Gastrocnemius medialis (tissue), 4 donors: ENCODE data around the gene CCR9.

Experiments used
- CTCF ChIP-seq, 5 experiments: fragments of 450-650 bp in 3 of 5; fragments of 200-600 bp in 2 of 5; sonication (generic) in 2 of 5; IDR thresholded peaks in 4 of 5; conservative IDR thresholded peaks in 1 of 5; 1 replicate in 4 of 5; 2 replicates in 1 of 5; pipeline ENCODE4 v1.5.1; 2016 to 2019; ENCODE audit warnings: antibody characterized with exemption in 5 of 5, mild to moderate bottlenecking in 3 of 5, moderate library complexity in 3 of 5
- POLR2A ChIP-seq, 2 donors: fragments of 450-650 bp; IDR thresholded peaks; one replicate each; pipeline ENCODE4 v1.6.1; 2017; ENCODE audit warnings: antibody characterized with exemption in 2 of 2, mild to moderate bottlenecking in 2 of 2, moderate library complexity in 2 of 2

GRCh38 chr3:45917146-45917898, 31.0 kb downstream of the CCR9 start:
- no peak for TF ChIP-seq POLR2A (IDR thresholded peaks at IDR 0.05)
- TF ChIP-seq CTCF (IDR thresholded peaks at IDR 0.05 in 4 of 5, conservative IDR thresholded peaks at IDR 0.05 in 1 of 5): no peak
